Coronary artery (tissue), 2 donors: ENCODE results near the gene RASSF8.

Experiments used
- DNase-seq: peaks from one replicate; pipeline ENCODE4 v3.0.0-alpha.2; 2017; ENCODE audit warnings: low spot score
- H3K27ac ChIP-seq, 2 donors: fragments of 200-600 bp; sonication (generic); one replicate each; pipeline ENCODE4 v1.5.1; 2016 to 2019
- H3K4me3 ChIP-seq: fragments of 200-600 bp; sonication (generic); 2 replicates; pipeline ENCODE4 v1.5.1; 2016; ENCODE audit warnings: mild to moderate bottlenecking, moderate library complexity
- TF ChIP-seq, protein P1 (sequence below): fragments of 200-600 bp; sonication (generic); IDR thresholded peaks from one replicate; pipeline ENCODE4 v1.5.1; 2019; ENCODE audit warnings: antibody characterized with exemption

The RASSF8 gene

DNA sequence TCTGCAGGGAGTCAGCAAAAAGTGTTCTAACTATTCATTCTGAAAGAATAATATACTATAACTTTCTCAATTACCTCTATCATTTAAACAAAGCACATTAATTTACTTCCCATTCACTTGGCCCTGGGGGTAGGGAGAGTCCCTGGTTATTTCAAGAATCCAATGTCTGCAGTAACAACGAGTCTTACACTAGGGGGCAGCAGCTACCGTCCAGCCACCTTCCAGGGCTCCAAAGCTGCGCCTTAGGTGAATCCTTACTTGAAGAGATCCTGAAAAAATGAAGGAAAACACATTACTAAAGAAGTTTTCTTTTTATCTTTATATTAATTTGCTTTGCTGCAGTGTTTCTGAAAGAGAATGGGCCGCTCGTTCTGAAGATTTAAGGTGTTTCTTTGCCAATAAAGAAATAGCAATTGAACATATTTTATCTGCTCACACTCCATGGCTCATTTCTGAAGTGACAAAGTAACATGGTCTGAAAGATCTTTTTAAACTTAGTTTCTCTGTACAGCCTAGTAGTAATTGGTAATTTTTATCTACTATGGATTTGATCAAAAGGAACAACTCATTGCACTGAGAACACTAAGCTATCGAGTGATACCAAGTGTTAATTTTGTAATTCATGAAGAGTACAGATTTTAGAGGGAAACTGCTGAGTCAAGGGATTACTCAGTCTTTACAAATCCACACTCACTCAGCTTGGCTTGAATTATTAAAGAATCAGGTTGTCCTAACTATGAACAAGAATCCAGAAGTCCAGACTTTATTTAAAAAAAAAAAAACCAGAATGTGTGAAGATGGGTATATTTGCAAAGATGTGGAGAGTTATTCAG, 138.8 kb downstream of the RASSF8 start:
- no peak for DNase-seq
- no peak overlapping the region for H3K4me3 ChIP-seq
- TF ChIP-seq, protein P1, sequence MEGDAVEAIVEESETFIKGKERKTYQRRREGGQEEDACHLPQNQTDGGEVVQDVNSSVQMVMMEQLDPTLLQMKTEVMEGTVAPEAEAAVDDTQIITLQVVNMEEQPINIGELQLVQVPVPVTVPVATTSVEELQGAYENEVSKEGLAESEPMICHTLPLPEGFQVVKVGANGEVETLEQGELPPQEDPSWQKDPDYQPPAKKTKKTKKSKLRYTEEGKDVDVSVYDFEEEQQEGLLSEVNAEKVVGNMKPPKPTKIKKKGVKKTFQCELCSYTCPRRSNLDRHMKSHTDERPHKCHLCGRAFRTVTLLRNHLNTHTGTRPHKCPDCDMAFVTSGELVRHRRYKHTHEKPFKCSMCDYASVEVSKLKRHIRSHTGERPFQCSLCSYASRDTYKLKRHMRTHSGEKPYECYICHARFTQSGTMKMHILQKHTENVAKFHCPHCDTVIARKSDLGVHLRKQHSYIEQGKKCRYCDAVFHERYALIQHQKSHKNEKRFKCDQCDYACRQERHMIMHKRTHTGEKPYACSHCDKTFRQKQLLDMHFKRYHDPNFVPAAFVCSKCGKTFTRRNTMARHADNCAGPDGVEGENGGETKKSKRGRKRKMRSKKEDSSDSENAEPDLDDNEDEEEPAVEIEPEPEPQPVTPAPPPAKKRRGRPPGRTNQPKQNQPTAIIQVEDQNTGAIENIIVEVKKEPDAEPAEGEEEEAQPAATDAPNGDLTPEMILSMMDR, result peak; percentile 83
- no peak overlapping the region for H3K27ac ChIP-seq

DNA sequence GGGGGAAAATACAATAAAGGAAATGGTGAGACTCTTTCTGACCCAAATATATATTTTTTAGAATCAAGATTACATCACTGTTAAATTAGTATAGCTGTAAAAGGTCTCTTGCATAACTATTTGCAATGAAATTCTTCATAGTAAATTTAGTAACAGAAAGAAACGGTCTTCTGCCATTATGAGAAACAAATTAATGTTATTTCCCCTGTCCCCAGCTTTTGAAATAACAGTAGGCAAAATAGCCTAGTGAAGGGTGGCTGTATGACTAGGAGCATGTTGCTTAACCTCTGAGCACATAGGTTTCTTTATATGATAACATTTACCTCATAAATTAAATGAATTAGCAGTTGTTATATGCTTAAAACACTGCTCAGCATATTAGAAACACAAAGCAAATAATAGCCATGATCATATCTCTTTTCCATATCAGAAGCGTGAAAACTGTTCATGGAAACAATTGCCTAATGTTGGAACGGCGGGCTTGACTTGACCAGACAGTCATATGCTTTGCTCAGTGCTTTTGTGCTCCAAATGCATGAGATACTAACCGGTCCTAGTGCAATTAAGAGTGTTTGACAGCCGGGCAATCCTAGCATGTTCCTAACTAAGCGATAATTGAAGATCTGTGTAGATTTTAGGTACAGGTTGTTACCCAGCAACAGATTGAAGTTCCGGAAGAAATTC, 142.3 kb downstream of the RASSF8 start:
- no peak overlapping the region for H3K27ac ChIP-seq
- DNase-seq, result no peak
- H3K4me3 ChIP-seq, result no peak overlapping the region
- TF ChIP-seq, protein P1, result no peak

DNA sequence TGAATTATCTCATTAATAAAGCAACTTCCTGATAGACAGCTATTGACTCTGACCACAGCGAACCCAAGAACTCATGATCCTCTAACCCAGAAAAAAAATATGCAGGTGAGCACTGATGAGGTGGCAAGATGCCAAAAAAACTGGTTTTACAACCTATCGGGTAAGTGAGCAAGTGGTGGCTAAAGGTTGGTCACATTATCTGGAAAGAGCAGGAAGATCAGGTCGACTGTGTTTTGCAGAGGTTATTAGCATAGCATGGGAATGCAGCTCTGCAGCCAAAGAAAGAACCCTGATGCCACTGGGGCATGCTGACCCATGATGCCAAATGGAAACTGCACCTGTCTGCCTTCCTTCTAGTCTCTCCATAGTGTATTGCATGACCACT, 142.9 kb downstream of the RASSF8 start:
- TF ChIP-seq, protein P1, result no peak
- DNase-seq, result no peak
- Histone ChIP-seq H3K4me3 (no peak overlapping the region), H3K27ac (no peak overlapping the region)

DNA sequence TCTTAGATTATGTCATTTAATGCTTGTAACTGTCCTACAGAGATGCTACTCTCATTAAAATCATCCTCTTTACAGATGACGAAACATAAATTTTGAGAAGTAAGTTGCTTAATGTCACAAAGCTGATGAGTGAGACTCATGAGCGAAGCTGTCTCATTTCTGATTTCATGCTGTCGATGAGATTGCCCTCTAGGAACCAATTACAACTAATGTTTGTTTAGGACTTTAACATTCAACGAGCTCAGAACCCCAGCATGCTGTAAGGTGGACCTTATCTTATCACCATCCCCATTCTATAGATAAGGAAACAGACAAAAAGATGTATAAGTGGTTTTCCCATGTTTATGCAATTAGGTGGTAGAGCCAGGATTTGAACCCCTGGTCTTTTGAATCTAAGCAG, 143.3 kb downstream of the RASSF8 start:
- Histone ChIP-seq H3K27ac (no peak overlapping the region), H3K4me3 (no peak overlapping the region)

DNA sequence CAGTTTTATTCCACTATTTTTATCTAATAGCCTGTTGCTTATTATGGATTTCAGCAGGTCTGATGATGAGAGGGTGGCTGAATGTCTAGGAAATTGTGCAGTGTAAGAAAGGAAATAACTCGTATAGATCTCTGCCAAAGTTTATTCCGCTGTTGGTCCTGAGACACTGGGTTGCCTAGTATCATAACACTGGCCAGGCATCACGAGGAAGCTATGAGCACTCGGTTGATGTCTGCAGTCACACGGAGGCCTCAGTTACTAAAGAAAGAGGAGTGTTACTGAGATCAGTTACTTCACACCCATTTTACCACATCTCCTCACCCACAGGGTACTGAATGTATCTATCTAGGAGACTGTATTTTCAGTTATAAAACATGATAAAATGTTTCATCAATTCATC, 144.5 kb downstream of the RASSF8 start:
- no peak overlapping the region for H3K27ac ChIP-seq
- TF ChIP-seq, protein P1, result no peak

More for the DNA sequence above, 143.3 kb downstream of the RASSF8 start:
- TF ChIP-seq, protein P1, result no peak
- no peak for DNase-seq

DNA sequence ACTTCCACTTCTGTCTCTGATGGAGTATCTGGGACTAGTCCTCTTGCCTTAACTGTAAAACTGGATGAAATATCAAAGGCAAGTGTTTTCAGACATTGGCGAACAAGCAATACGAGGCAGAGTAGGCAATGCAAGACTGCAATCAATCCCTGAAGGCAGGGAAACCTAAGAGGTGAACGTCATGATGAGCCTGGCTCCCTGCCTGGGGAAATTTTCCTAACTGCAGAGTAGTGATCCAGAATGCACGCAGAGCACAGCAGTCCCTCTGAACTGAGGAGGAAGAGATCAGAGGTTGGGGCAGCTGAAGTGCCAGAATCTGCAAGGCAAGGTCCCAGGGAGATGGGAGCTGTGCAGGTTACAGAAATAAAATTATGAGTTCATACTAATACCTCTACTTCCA, 147.9 kb downstream of the RASSF8 start:
- TF ChIP-seq, protein P1, result no peak
- Histone ChIP-seq H3K4me3 (no peak overlapping the region), H3K27ac (no peak overlapping the region)
- no peak for DNase-seq

More for the DNA sequence above, 144.5 kb downstream of the RASSF8 start:
- DNase-seq, result no peak
- H3K4me3 ChIP-seq, result no peak overlapping the region
